Adrenal gland (tissue), 12 donors: ENCODE measurements around the gene UBE2E3. TPM values are rescaled to one million over a fixed set of nuclear protein-coding genes. Genes with fewer than 3 reads are reported as not detected.

Experiments used
- DNase-seq, 7 donors: peaks; one replicate each; pipeline ENCODE4 v3.0.0-alpha.2; 2019 to 2020
- H3K27ac ChIP-seq, 5 donors: fragments of 200-600 bp; sonication (generic) in 4 of 5; 1 replicate in 3 of 5; 2 replicates in 2 of 5; pipeline versions ENCODE4 v1.5.1 to v1.8.0; 2016 to 2020; ENCODE audit warnings: mild to moderate bottlenecking in 1 of 5
- H3K27me3 ChIP-seq: fragments of 200-600 bp; 2 replicates; pipeline ENCODE4 v1.8.0; 2021
- H3K36me3 ChIP-seq, 2 donors: fragments of 200-600 bp; replicated peaks in 1 of 2; 1 replicate in 1 of 2; 2 replicates in 1 of 2; pipeline versions ENCODE4 v1.5.1 to v1.8.0; 2018 to 2022
- H3K4me1 ChIP-seq, 2 donors: fragments of 200-600 bp; replicated peaks in 1 of 2; 1 replicate in 1 of 2; 2 replicates in 1 of 2; pipeline versions ENCODE4 v1.5.1 to v1.8.0; 2018 to 2021
- H3K4me3 ChIP-seq, 4 donors: fragments of 200-600 bp; sonication (generic) in 3 of 4; one replicate each; pipeline ENCODE4 v1.5.1; 2016 to 2018
- H3K9me3 ChIP-seq, 3 donors: fragments of 200-600 bp; sonication (generic) in 1 of 3; replicated peaks in 1 of 3; 1 replicate in 2 of 3; 2 replicates in 1 of 3; pipeline versions ENCODE4 v1.5.1 to v1.8.0; 2016 to 2021
- CTCF ChIP-seq, 6 experiments: fragments of 450-650 bp in 4 of 6; fragments of 200-600 bp in 2 of 6; sonication (generic) in 1 of 6; IDR thresholded peaks; 1 replicate in 5 of 6; 2 replicates in 1 of 6; pipeline versions ENCODE4 v1.5.1 to v1.8.0; 2016 to 2021; ENCODE audit warnings: antibody characterized with exemption in 6 of 6, mild to moderate bottlenecking in 2 of 6, moderate library complexity in 1 of 6
- POLR2A ChIP-seq, 2 donors: fragments of 450-650 bp; IDR thresholded peaks; one replicate each; pipeline ENCODE4 v1.6.1; 2017; ENCODE audit warnings: antibody characterized with exemption in 2 of 2, mild to moderate bottlenecking in 2 of 2, moderate library complexity in 1 of 2
- WGBS, 4 donors: extraction: QIAGEN DNeasy Blood & Tissue Kit in 2 of 4; methylation state at CpG; one replicate each; pipeline versions ENCODE4 v1.1.5 to v1.1.7; 2013 to 2017; 5-methylcytosine and 5-hydroxymethylcytosine counted together
- intact Hi-C, 2 donors: fragments of 100-400 bp; cut with DNase I; formaldehyde crosslinking; loops; one replicate each; pipeline versions ENCODE4 v1.14.1 to v1.15.0; 2022 to 2023
- polyA plus RNA-seq, 3 donors: library from polyadenylated mRNA; stranded (reverse); fragments of 200-250 nt in 2 of 3; fragments of 350-450 nt in 1 of 3; fragmentation: Illumina TruSeq in 1 of 3; extraction: RNeasy Lipid Tissue Mini Kit (QIAGEN cat#74804) in 1 of 3; gene quantifications; one replicate each; pipeline ENCODE4 v1.2.3, GENCODE V29; 2013 to 2014
- total RNA-seq, 9 donors: library from RNA; depleted of rRNA in 4 of 9; stranded (reverse); fragments of >200 nt in 4 of 9; fragments of 120-200 nt in 1 of 9; fragmentation: NEBNext Ultra II Directional in 1 of 9; extraction: Animal tissue kit (Norgen Biotek cat#: 25700) in 1 of 9; gene quantifications; one replicate each; pipeline versions ENCODE4 v1.1.0 to v1.2.4, GENCODE V29; 2013 to 2023
- donor health status: healthy with polysubstance abuse.
- donor health status: Bipolar disorder and iron deficiency.
- donor health status: DM: yes; HTN: yes; CAD: no.
- donor health status: DM: no; HTN: no; CAD: no.
- donor health status: DM: no; HTN: no; CAD: no.
- donor health status: DM: yes; HTN: yes; CAD: no.

Gene UBE2E3
- total and polyA plus RNA-seq, 12 donors = 30.8 to 87.1 (median 51.0) TPM

- WGBS, 4 donors = 60 to 73% (median 69%) methylated on average over 2 of the region's 2 CpGs
- H3K27ac ChIP-seq = no peak overlapping the region
- H3K27me3 ChIP-seq = no peaks in the 10 kb centered on the region
- TF ChIP-seq POLR2A (IDR thresholded peaks at IDR 0.05) = no peak
- H3K4me1 ChIP-seq = no peaks in the 10 kb centered on the region
- intact Hi-C loops = loop anchor here in 1 of 2 donors (10.0 kb wide), 1 partner anchor 609 kb away; no protein-coding TSS in a partner anchor
- H3K36me3 ChIP-seq = no peaks in the 10 kb centered on the region
- no peak overlapping the region for H3K4me3 ChIP-seq
- DNase-seq = no peak
- no peaks in the 10 kb centered on the region for H3K9me3 ChIP-seq
Observed at GRCh38 chr2:181105562-181105961, 125.2 kb downstream of the UBE2E3 start.

- peak in 1 of 7 donors; percentile 35 for DNase-seq
- H3K9me3 ChIP-seq = no peaks in the 10 kb centered on the region
- 78 to 87% (median 82%) methylated on average over 2 of the region's 2 CpGs for WGBS, 4 donors
- no peaks in the 10 kb centered on the region for H3K27me3 ChIP-seq
- no peak overlapping the region for H3K4me3 ChIP-seq
- H3K27ac ChIP-seq = no peak overlapping the region
- no peaks in the 10 kb centered on the region for H3K36me3 ChIP-seq
- intact Hi-C loops = loop anchor here in 1 of 2 donors (10.0 kb wide), 1 partner anchor 609 kb away; no protein-coding TSS in a partner anchor
- TF ChIP-seq CTCF (IDR thresholded peaks at IDR 0.05) = no peak
- TF ChIP-seq POLR2A (IDR thresholded peaks at IDR 0.05) = no peak
- H3K4me1 ChIP-seq = no peaks in the 10 kb centered on the region
Observed at GRCh38 chr2:181106229-181106628, 125.8 kb downstream of the UBE2E3 start.

GRCh38 chr2:181106789-181107627 is 126.6 kb downstream of the UBE2E3 start:
- no peaks in the 10 kb centered on the region for H3K4me1 ChIP-seq
- intact Hi-C loops = loop anchor here in 1 of 2 donors (10.0 kb wide), 1 partner anchor 608 kb away; no protein-coding TSS in a partner anchor
- TF ChIP-seq POLR2A (IDR thresholded peaks at IDR 0.05) = no peak
- no peaks in the 10 kb centered on the region for H3K27me3 ChIP-seq
- H3K36me3 ChIP-seq = no peaks in the 10 kb centered on the region
- no peak for DNase-seq
- H3K9me3 ChIP-seq = no peaks in the 10 kb centered on the region
- H3K27ac ChIP-seq = no peak overlapping the region
- 74 to 82% (median 77%) methylated on average over 2 of the region's 2 CpGs for WGBS, 4 donors
- no peak overlapping the region for H3K4me3 ChIP-seq

GRCh38 chr2:181107628-181107945 is 127.2 kb downstream of the UBE2E3 start:
- Histone ChIP-seq H3K4me3 (no peak overlapping the region), H3K4me1 (no peaks in the 10 kb centered on the region), H3K9me3 (no peaks in the 10 kb centered on the region), H3K27ac (no peak overlapping the region), H3K36me3 (no peaks in the 10 kb centered on the region), H3K27me3 (no peaks in the 10 kb centered on the region)
- no peak for TF ChIP-seq CTCF (IDR thresholded peaks at IDR 0.05)
- no peak for TF ChIP-seq POLR2A (IDR thresholded peaks at IDR 0.05)
- intact Hi-C loops = loop anchor here in 1 of 2 donors (10.0 kb wide), 1 partner anchor 607 kb away; no protein-coding TSS in a partner anchor
- DNase-seq = no peak
- 77 to 86% (median 83%) methylated on average over 1 of the region's 1 CpG for WGBS, 4 donors

GRCh38 chr2:181111059-181111458 is 130.7 kb downstream of the UBE2E3 start:
- H3K9me3 ChIP-seq = no peaks in the 10 kb centered on the region
- no peaks in the 10 kb centered on the region for H3K27me3 ChIP-seq
- DNase-seq = no peak
- TF ChIP-seq CTCF (IDR thresholded peaks at IDR 0.05) (no peak), POLR2A (IDR thresholded peaks at IDR 0.05) (no peak)
- no peak overlapping the region for H3K4me3 ChIP-seq
- 78 to 85% (median 80%) methylated on average over 2 of the region's 2 CpGs for WGBS, 4 donors
- no peaks in the 10 kb centered on the region for H3K36me3 ChIP-seq
- H3K27ac ChIP-seq = no peak overlapping the region
- intact Hi-C loops = loop anchor here in 1 of 2 donors (10.0 kb wide), 1 partner anchor 354 kb away; no protein-coding TSS in a partner anchor
- H3K4me1 ChIP-seq = no peaks in the 10 kb centered on the region
